OCI-LY1 (cell line): ENCODE data around the gene PDE1C.

Source experiments
- H2AFZ ChIP-seq: fragments of 200-600 bp; sonication (generic), shearing (Covaris generic); 2 replicates; pipeline ENCODE4 v1.6.0; 2014; ENCODE audit warnings: antibody characterized with exemption, mild to moderate bottlenecking, low read length
- H3F3A ChIP-seq: fragments of 200-600 bp; sonication (generic), shearing (Covaris generic); 2 replicates; pipeline ENCODE4 v1.6.0; 2014; ENCODE audit warnings: mild to moderate bottlenecking, antibody characterized with exemption, low read length, moderate library complexity; ENCODE audit not compliant: insufficient read depth
- H3K27ac ChIP-seq: fragments of 200-600 bp; sonication (generic); 2 replicates; pipeline ENCODE4 v1.5.1; 2014; ENCODE audit warnings: low read length, mixed run types, mild to moderate bottlenecking, low read depth; ENCODE audit not compliant: poor library complexity, severe bottlenecking
- H3K27me3 ChIP-seq: fragments of 200-600 bp; sonication (generic); 2 replicates; pipeline ENCODE4 v1.6.0; 2014; ENCODE audit warnings: antibody characterized with exemption, mild to moderate bottlenecking, low read length, moderate library complexity; ENCODE audit not compliant: insufficient read depth
- H3K36me3 ChIP-seq: fragments of 200-600 bp; sonication (generic); 2 replicates; pipeline ENCODE4 v1.6.1; 2014; ENCODE audit warnings: mild to moderate bottlenecking, antibody characterized with exemption, low read length, moderate library complexity, mixed read lengths; ENCODE audit not compliant: insufficient read depth
- H3K4me1 ChIP-seq: fragments of 200-600 bp; sonication (generic); 2 replicates; pipeline ENCODE4 v1.5.1; 2014; ENCODE audit warnings: mild to moderate bottlenecking, low read length, moderate library complexity; ENCODE audit not compliant: insufficient read depth, severe bottlenecking
- H3K4me2 ChIP-seq: fragments of 200-600 bp; sonication (generic), shearing (Covaris generic); 2 replicates; pipeline ENCODE4 v1.6.1; 2014; ENCODE audit warnings: low read length
- H3K4me3 ChIP-seq: fragments of 200-600 bp; sonication (generic); 2 replicates; pipeline ENCODE4 v1.5.1; 2014; ENCODE audit warnings: low read length, low read depth, mild to moderate bottlenecking, mixed read lengths; ENCODE audit not compliant: poor library complexity, severe bottlenecking
- H3K79me2 ChIP-seq: fragments of 200-600 bp; shearing (Covaris generic); 2 replicates; pipeline ENCODE4 v1.6.1; 2016; ENCODE audit warnings: mixed run types, low read length, mixed read lengths; ENCODE audit not compliant: insufficient read depth
- H3K9ac ChIP-seq: fragments of 200-600 bp; sonication (generic), shearing (Covaris generic); 2 replicates; pipeline ENCODE4 v1.6.1; 2014; ENCODE audit warnings: mild to moderate bottlenecking, low read length, mixed read lengths
- H3K9me2 ChIP-seq: fragments of 200-600 bp; sonication (generic), shearing (Covaris generic); 2 replicates; pipeline ENCODE4 v1.6.1; 2014; ENCODE audit warnings: low read depth, mild to moderate bottlenecking, low read length, mixed read lengths
- H3K9me3 ChIP-seq: fragments of 200-600 bp; shearing (Covaris generic); 2 replicates; pipeline ENCODE4 v1.6.1; 2014; ENCODE audit warnings: low read length, mixed read lengths
- H4K20me1 ChIP-seq: fragments of 200-600 bp; sonication (generic), shearing (Covaris generic); 2 replicates; pipeline ENCODE4 v1.6.0; 2016; ENCODE audit warnings: mild to moderate bottlenecking, low read length; ENCODE audit not compliant: insufficient read depth
- EZH2 ChIP-seq: fragments of 200-600 bp; sonication (generic), shearing (Covaris generic); IDR thresholded peaks from 2 replicates; pipeline ENCODE4 v1.8.0; 2017; ENCODE audit warnings: borderline replicate concordance, mixed run types, mild to moderate bottlenecking, antibody characterized with exemption, low read length, moderate library complexity, mixed read lengths
- TF ChIP-seq, protein P1 (sequence below): fragments of 200-600 bp; sonication (generic), shearing (Covaris generic); IDR thresholded peaks from 2 replicates; pipeline ENCODE4 v1.5.1; 2017; ENCODE audit warnings: mild to moderate bottlenecking, antibody characterized with exemption, low read length, moderate library complexity, mixed read lengths

PDE1C gene

DNA sequence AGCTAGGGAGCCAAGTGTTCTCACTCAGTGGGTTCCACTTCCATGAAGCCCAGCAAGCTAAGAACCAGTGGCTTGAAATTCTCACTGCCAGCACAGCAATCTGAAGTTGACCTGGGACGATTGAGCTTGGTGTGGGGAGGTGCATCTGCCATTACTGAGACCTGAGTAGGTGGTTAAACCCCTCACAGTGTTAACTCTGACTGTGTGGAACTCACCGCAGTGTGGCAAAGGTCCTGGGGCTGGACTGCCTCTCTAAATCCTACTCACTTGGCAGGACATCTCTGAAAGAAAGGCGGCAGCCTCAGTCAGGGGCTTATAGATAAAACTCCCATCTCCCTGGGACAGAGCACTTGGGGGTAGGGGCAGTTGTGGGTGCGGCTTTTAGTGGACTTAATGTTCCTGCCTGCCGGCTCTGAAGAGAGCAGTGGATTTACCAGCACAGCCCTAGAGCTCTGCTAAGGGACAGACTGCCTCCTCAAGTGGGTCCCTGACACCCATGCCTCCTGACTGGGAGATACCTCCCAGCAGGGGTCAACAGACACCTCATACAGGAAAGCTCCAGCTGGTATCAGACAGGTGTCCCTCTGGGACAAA, 143.1 kb downstream of the PDE1C start:
- no peak overlapping the region for H3K4me3 ChIP-seq
- no peaks in the 10 kb centered on the region for H3K4me1 ChIP-seq
- H4K20me1 ChIP-seq: no peaks in the 10 kb centered on the region
- H3K9me3 ChIP-seq: no peaks in the 10 kb centered on the region
- no peak overlapping the region for H3K9ac ChIP-seq
- H3K9me2 ChIP-seq: no peaks in the 10 kb centered on the region
- no peaks in the 10 kb centered on the region for H3K27me3 ChIP-seq
- no peaks in the 10 kb centered on the region for H3K36me3 ChIP-seq
- no peaks in the 10 kb centered on the region for H3F3A ChIP-seq
- H2AFZ ChIP-seq: no peak overlapping the region
- TF ChIP-seq EZH2: no peak
- TF ChIP-seq, protein P1, sequence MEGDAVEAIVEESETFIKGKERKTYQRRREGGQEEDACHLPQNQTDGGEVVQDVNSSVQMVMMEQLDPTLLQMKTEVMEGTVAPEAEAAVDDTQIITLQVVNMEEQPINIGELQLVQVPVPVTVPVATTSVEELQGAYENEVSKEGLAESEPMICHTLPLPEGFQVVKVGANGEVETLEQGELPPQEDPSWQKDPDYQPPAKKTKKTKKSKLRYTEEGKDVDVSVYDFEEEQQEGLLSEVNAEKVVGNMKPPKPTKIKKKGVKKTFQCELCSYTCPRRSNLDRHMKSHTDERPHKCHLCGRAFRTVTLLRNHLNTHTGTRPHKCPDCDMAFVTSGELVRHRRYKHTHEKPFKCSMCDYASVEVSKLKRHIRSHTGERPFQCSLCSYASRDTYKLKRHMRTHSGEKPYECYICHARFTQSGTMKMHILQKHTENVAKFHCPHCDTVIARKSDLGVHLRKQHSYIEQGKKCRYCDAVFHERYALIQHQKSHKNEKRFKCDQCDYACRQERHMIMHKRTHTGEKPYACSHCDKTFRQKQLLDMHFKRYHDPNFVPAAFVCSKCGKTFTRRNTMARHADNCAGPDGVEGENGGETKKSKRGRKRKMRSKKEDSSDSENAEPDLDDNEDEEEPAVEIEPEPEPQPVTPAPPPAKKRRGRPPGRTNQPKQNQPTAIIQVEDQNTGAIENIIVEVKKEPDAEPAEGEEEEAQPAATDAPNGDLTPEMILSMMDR: no peak
- no peaks in the 10 kb centered on the region for H3K79me2 ChIP-seq
- no peak overlapping the region for H3K4me2 ChIP-seq
- H3K27ac ChIP-seq: no peak overlapping the region

DNA sequence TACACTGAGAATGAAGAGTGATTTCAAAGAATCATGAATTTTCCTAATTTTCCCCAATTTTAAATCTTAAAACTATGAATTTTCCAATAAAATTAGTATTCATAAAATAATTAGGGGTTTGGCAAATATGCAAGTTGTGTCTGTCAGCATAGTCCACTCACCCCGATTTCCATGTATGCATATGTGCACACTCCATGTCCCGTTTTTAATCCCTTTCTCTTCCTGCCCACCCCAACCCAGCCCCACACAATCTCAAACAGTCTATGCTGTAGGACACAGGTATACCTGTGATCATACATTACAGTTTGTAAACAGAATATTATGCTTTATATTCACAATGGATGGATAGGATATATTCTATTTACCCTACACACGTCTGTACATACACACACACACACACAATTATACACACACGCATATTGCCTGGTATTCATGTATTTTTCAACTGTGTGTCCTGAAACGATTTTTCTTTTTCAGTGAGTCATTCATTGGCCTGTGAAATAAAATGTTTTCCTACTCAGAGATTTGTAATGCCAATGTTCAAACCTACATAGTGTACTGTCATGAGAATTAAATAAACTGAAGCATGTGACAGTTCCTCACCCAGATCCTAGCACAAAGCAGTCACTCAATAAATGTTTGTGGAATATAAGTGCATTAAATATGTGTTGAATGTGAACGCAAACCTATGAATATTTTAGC, 144.3 kb downstream of the PDE1C start:
- Histone ChIP-seq H3K79me2 (no peaks in the 10 kb centered on the region), H4K20me1 (no peaks in the 10 kb centered on the region), H3K36me3 (no peaks in the 10 kb centered on the region), H3K4me1 (no peaks in the 10 kb centered on the region), H3K4me3 (no peak overlapping the region), H3K27me3 (no peaks in the 10 kb centered on the region), H3K9ac (no peak overlapping the region), H3K9me3 (no peaks in the 10 kb centered on the region), H3F3A (no peaks in the 10 kb centered on the region), H3K27ac (no peak overlapping the region), H2AFZ (no peak overlapping the region), H3K4me2 (no peak overlapping the region), H3K9me2 (no peaks in the 10 kb centered on the region)
- no peak for TF ChIP-seq EZH2
- TF ChIP-seq, protein P1: no peak

DNA sequence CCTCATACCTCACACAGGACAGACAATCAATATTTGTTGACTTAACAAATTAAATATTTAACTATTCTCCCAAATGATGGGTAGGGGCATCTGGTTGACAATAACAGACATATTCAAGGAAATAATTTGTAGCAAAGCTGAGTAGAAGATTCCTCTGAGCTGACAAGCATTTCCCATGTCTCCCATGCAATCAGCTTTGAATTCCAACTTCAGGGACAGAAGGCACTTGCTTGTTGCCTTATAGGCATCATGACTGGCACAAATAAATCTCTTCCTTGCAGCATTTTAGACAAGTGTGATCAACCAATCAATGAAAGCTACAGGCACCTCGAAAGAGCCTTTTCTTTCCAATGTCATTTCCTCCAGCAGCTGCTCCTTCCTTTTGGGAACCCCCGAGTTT, 146.0 kb downstream of the PDE1C start:
- H3K9ac ChIP-seq: no peak overlapping the region
- no peak overlapping the region for H3K4me3 ChIP-seq
- no peak overlapping the region for H3K27ac ChIP-seq
- H3K36me3 ChIP-seq: no peaks in the 10 kb centered on the region
- H3K4me2 ChIP-seq: no peak overlapping the region
- H3K4me1 ChIP-seq: no peaks in the 10 kb centered on the region
- H3K27me3 ChIP-seq: no peaks in the 10 kb centered on the region
- H3K9me2 ChIP-seq: no peaks in the 10 kb centered on the region
- H3F3A ChIP-seq: no peaks in the 10 kb centered on the region
- H4K20me1 ChIP-seq: no peaks in the 10 kb centered on the region
- TF ChIP-seq, protein P1: no peak
- no peak for TF ChIP-seq EZH2
- H3K9me3 ChIP-seq: no peaks in the 10 kb centered on the region
- H2AFZ ChIP-seq: no peak overlapping the region
- no peaks in the 10 kb centered on the region for H3K79me2 ChIP-seq
